HG02759 (cell line): ENCODE data around the gene TMEM51.

Source experiments
- ATAC-seq: cut with Tn5 transposase; IDR thresholded peaks from one replicate; pipeline ENCODE4 v1.9.1; 2021; ENCODE audit warnings: mild to moderate bottlenecking, moderate library complexity; ENCODE audit not compliant: unreplicated experiment

The TMEM51 gene

GRCh38 chr1:15191770-15192169 is 38.2 kb downstream of the TMEM51 start:
- ATAC-seq = no peak

- no peak for ATAC-seq
Observed at GRCh38 chr1:15192916-15193550, 39.5 kb downstream of the TMEM51 start.

GRCh38 chr1:15195420-15196052 is 42.0 kb downstream of the TMEM51 start:
- no peak for ATAC-seq

GRCh38 chr1:15196069-15196468 is 42.5 kb downstream of the TMEM51 start:
- ATAC-seq = no peak

- no peak for ATAC-seq
Observed at GRCh38 chr1:15196807-15197530, 43.4 kb downstream of the TMEM51 start.

- no peak for ATAC-seq
Observed at GRCh38 chr1:15197591-15198447, 44.3 kb downstream of the TMEM51 start.

- no peak for ATAC-seq
Observed at GRCh38 chr1:15198684-15199083, 45.1 kb downstream of the TMEM51 start.

- ATAC-seq = no peak
Observed at GRCh38 chr1:15201221-15201620, 47.7 kb downstream of the TMEM51 start.

- ATAC-seq = no peak
Observed at GRCh38 chr1:15201849-15202551, 48.5 kb downstream of the TMEM51 start.

- no peak for ATAC-seq
Observed at GRCh38 chr1:15204931-15205330, 51.4 kb downstream of the TMEM51 start.

- ATAC-seq = no peak
Observed at GRCh38 chr1:15205586-15206346, 52.2 kb downstream of the TMEM51 start.

- ATAC-seq = no peak
Observed at GRCh38 chr1:15206418-15207030, 53.0 kb downstream of the TMEM51 start.

GRCh38 chr1:15207031-15207828 is 53.7 kb downstream of the TMEM51 start:
- ATAC-seq = no peak

- ATAC-seq = no peak
Observed at GRCh38 chr1:15207829-15208429, 54.4 kb downstream of the TMEM51 start.

- ATAC-seq = no peak
Observed at GRCh38 chr1:15210651-15211375, 57.3 kb downstream of the TMEM51 start.

GRCh38 chr1:15211424-15211823 is 57.9 kb downstream of the TMEM51 start:
- ATAC-seq = no peak

- no peak for ATAC-seq
Observed at GRCh38 chr1:15212216-15212953, 58.8 kb downstream of the TMEM51 start.
